Sigmoid colon (tissue), 4 donors: ENCODE measurements around the gene OR8B8.
"Not testable (repeated sequence)": the region's sequence is repeated elsewhere in the genome, so short reads cannot be mapped to it uniquely, and the experiment has no call there.

Source experiments
- POLR2A ChIP-seq, 2 donors: fragments of 450-650 bp; IDR thresholded peaks; one replicate each; pipeline ENCODE4 v1.6.1; 2016; ENCODE audit warnings: antibody characterized with exemption in 2 of 2, mild to moderate bottlenecking in 2 of 2, moderate library complexity in 2 of 2
- POLR2AphosphoS5 ChIP-seq, 4 donors: sonication (generic); formaldehyde crosslinking; IDR thresholded peaks; one replicate each; pipeline ENCODE4 v1.6.1; 2017; ENCODE audit warnings: antibody characterized with exemption in 4 of 4

GRCh38 chr11:124403186-124403585, 42.3 kb downstream of the OR8B8 start:
- not testable (repeated sequence) for TF ChIP-seq POLR2A, POLR2AphosphoS5 (IDR thresholded peaks at IDR 0.05)
